Coronary artery (tissue), 2 donors: ENCODE data around the gene BSCL2.
A peak's percentile ranks its signal among the peaks of the same experiment; 100 is the strongest.

Experiments
- DNase-seq: peaks from one replicate; pipeline ENCODE4 v3.0.0-alpha.2; 2017; ENCODE audit warnings: low spot score
- H3K27ac ChIP-seq, 2 donors: fragments of 200-600 bp; sonication (generic); one replicate each; pipeline ENCODE4 v1.5.1; 2016 to 2019
- H3K4me3 ChIP-seq: fragments of 200-600 bp; sonication (generic); 2 replicates; pipeline ENCODE4 v1.5.1; 2016; ENCODE audit warnings: mild to moderate bottlenecking, moderate library complexity
- CTCF ChIP-seq: fragments of 200-600 bp; sonication (generic); IDR thresholded peaks from one replicate; pipeline ENCODE4 v1.5.1; 2019; ENCODE audit warnings: antibody characterized with exemption

BSCL2 gene

GRCh38 chr11:62726915-62727164, 19.6 kb upstream of the BSCL2 start:
- peak overlapping the region; percentile 79 for H3K4me3 ChIP-seq
- peak overlapping the region; percentile 87 to 96 for H3K27ac ChIP-seq
- peak; percentile 91 for DNase-seq
- no peak for TF ChIP-seq CTCF

DNA sequence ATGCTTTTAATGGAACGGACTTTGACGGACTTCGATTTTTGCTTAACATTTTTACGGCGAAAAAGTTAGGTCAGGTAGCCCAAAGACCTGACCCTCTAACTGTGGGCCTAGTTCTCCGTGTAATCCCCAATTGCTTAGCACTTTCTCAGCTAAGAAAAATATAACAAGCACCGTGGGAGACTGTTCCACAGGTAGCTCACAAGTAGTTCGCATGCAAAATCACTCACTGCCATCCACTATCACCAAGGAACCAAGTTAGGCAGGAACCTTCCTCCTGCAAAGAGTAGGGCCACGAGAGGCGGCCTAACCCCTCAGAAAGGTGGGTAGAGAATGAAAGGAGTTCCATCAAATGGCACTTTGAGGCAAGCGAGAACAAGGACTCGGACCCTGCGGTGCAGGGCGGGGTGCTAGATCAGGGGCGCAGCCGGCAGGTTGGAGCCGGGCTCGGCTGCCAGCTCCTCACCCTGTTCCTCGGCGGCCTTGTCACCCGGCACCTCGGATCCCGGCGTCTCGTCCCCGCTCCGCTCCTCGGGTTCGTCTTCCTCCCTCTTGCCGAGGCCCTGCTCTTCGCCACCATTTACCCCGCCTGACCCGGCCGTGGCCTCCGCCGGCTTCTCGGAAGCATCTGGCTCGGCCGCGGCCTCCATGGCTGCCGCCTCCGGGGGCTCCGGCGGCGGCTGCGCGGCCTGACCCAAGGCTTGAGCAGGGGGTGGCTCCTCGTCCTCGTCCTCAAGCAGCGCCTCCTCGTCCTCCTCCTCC, 19.1 kb upstream of the BSCL2 start:
- peak overlapping the region; percentile 79 for H3K4me3 ChIP-seq
- TF ChIP-seq CTCF, result no peak
- no peak for DNase-seq
- peak overlapping the region; percentile 87 to 96 for H3K27ac ChIP-seq

GRCh38 chr11:62725646-62726045, 18.4 kb upstream of the BSCL2 start:
- Histone ChIP-seq H3K27ac (peak overlapping the region; percentile 87 to 96), H3K4me3 (peak overlapping the region; percentile 79)
- DNase-seq, result no peak
- no peak for TF ChIP-seq CTCF

GRCh38 chr11:62724171-62724570, 16.9 kb upstream of the BSCL2 start:
- peak overlapping the region; percentile 79 for H3K4me3 ChIP-seq
- no peak for DNase-seq
- no peak overlapping the region for H3K27ac ChIP-seq
- no peak for TF ChIP-seq CTCF

- TF ChIP-seq CTCF, result no peak
- DNase-seq, result no peak
- Histone ChIP-seq H3K4me3 (no peak overlapping the region), H3K27ac (no peak overlapping the region)
Observed at GRCh38 chr11:62721994-62722393, 14.8 kb upstream of the BSCL2 start.

DNA sequence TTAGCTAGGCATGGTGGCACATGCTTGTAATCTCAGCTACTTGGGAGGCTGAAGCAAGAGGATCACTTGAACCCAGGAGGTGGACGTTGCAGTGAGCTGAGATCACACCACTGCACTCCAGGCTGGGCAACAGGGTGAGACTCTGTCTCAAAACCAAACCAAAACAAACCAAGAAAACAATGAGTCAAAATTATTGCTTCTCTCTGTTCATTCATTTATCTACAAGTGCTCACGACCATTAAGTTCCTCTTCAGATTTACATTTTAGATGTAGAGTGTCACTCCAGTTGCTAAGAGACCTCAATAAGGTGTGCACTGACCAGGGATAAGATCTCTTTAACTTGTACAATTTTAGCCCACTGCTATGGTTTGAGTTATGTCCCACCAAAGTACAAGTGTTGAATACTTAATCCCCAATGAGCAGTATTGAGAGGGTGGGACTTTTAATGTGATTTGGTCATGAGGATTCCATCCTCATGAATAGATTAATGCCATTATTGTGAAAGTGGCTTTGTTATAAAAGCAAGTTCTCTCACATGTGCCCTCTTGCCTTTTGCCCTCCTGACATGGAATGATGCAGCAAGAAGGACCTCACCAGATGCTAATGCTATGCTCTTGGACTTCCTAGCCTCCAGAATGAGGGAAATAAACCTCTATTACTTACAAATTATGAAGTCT, 12.2 kb upstream of the BSCL2 start:
- no peak overlapping the region for H3K4me3 ChIP-seq
- DNase-seq, result no peak
- no peak for TF ChIP-seq CTCF
- H3K27ac ChIP-seq, result no peak overlapping the region

DNA sequence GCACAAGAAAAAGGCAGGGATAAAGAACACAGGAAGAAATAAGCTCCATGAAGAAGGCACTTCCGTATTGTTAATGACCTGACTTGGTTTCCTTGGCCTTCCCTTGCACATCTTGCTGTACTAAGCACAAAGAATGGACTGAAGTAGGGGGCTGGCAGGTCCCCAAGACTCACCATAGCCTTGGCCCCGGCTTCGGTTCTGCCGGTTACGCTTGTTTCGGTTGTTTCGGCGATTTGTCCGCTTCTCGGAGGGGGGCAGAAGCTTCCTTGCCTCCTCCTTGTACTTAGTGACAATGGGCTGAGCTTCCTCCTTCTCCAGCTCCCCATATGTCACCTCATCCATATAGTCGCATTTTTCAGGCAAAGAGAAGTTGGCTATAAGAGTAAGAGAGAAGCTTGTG, 9.6 kb upstream of the BSCL2 start:
- DNase-seq, result no peak
- Histone ChIP-seq H3K27ac (no peak overlapping the region), H3K4me3 (no peak overlapping the region)
- TF ChIP-seq CTCF, result no peak
